ENCODE measurements around the gene BICC1. TPM values are rescaled to one million over a fixed set of nuclear protein-coding genes. Genes with fewer than 3 reads are reported as not detected.

Gene BICC1
- total and polyA plus RNA-seq, 2 experiments from 2014 or later = 5.8 to 20.4 TPM

DNA sequence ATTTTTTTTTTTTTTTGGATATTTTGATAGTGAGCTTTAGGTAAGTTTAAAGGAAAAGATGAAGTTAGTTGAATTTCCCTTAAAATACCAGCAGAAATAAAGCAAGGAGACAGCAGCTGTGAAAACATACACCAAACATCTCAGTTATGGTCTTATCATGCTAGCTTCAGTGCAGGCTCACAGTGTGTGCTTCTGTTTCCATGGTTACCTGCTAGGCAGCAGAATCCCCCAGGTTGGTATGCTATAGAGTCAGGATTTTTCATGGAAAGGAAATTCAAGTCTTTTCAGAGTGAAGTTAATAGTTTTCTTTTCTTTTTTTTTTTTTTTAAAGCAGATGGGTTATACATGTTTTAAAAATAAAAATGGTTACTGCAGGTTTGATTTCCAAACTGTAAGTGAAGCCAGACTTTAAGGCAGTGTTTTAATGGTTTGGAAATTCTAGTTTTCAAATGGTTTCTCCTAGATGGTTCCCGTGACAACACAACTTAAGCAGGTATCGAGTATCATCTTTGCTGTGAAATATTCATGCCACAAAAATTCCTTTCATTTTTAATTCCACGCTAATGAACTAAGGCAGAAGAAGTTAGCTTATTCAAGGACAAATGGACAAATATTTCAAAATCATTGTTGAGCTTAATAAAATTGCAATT, 230.9 kb downstream of the BICC1 start:
- no peak overlapping the region for H3K27ac ChIP-seq

GRCh38 chr10:58746474-58747185, 234.0 kb downstream of the BICC1 start:
- Histone ChIP-seq H3K4me2 (no peak overlapping the region), H3K4me3 (no peak overlapping the region), H3K9me2 (replicated peaks; ENCODE audit: insufficient read depth) (no peaks in the 10 kb centered on the region), H3K36me3 (replicated peaks; ENCODE audit: insufficient read depth, low read depth) (no peaks in the 10 kb centered on the region), H3K4me1 (ENCODE audit: insufficient read depth) (no peaks in the 10 kb centered on the region), H3K9me3 (ENCODE audit: low read depth) (no peaks in the 10 kb centered on the region), H3K79me2 (peaks cover 4% of the 10 kb centered on the region), H3K27me3 (no peaks in the 10 kb centered on the region), H2AFZ (no peak overlapping the region), H4K20me1 (ENCODE audit: insufficient read depth, poor library complexity, severe bottlenecking) (no peaks in the 10 kb centered on the region), H3K27ac (no peak overlapping the region)
- DNase-seq (ENCODE audit: low spot score) = no peak
- WGBS (ENCODE audit: low lambda C conversion rate, missing lambda C conversion rate) = 74% methylated on average over 2 of the region's 2 CpGs
- TF ChIP-seq EZH2 (IDR thresholded peaks at IDR 0.05; ENCODE audit: borderline replicate concordance) = no peak
- TF ChIP-seq, protein P1, sequence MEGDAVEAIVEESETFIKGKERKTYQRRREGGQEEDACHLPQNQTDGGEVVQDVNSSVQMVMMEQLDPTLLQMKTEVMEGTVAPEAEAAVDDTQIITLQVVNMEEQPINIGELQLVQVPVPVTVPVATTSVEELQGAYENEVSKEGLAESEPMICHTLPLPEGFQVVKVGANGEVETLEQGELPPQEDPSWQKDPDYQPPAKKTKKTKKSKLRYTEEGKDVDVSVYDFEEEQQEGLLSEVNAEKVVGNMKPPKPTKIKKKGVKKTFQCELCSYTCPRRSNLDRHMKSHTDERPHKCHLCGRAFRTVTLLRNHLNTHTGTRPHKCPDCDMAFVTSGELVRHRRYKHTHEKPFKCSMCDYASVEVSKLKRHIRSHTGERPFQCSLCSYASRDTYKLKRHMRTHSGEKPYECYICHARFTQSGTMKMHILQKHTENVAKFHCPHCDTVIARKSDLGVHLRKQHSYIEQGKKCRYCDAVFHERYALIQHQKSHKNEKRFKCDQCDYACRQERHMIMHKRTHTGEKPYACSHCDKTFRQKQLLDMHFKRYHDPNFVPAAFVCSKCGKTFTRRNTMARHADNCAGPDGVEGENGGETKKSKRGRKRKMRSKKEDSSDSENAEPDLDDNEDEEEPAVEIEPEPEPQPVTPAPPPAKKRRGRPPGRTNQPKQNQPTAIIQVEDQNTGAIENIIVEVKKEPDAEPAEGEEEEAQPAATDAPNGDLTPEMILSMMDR (IDR thresholded peaks at IDR 0.05; ENCODE audit: poor library complexity) = no peak
- TF ChIP-seq EZH2phosphoT487 (IDR thresholded peaks at IDR 0.05; ENCODE audit: low read depth, severe bottlenecking, unreplicated experiment) = no peak

More for the DNA sequence above, 230.9 kb downstream of the BICC1 start:
- no peaks in the 10 kb centered on the region for H4K20me1 ChIP-seq (ENCODE audit: insufficient read depth, poor library complexity, severe bottlenecking)
- TF ChIP-seq, protein P1 (IDR thresholded peaks at IDR 0.05; ENCODE audit: poor library complexity) = no peak
- TF ChIP-seq EZH2 (IDR thresholded peaks at IDR 0.05; ENCODE audit: borderline replicate concordance) = no peak
- TF ChIP-seq EZH2phosphoT487 (IDR thresholded peaks at IDR 0.05; ENCODE audit: low read depth, severe bottlenecking, unreplicated experiment) = no peak
- no peaks in the 10 kb centered on the region for H3K4me1 ChIP-seq (ENCODE audit: insufficient read depth)
- H3K4me3 ChIP-seq = no peak overlapping the region
- no peak overlapping the region for H3K4me2 ChIP-seq
- H3K79me2 ChIP-seq = peaks cover under 1% of the 10 kb centered on the region
- H2AFZ ChIP-seq = no peak overlapping the region
- DNase-seq (ENCODE audit: low spot score) = peak; percentile 45
- WGBS (ENCODE audit: low lambda C conversion rate, missing lambda C conversion rate) = 85% methylated on average over 3 of the region's 3 CpGs
- H3K9me2 ChIP-seq (replicated peaks; ENCODE audit: insufficient read depth) = no peaks in the 10 kb centered on the region
- no peaks in the 10 kb centered on the region for H3K36me3 ChIP-seq (replicated peaks; ENCODE audit: insufficient read depth, low read depth)
- no peaks in the 10 kb centered on the region for H3K9me3 ChIP-seq (ENCODE audit: low read depth)
- H3K27me3 ChIP-seq = no peaks in the 10 kb centered on the region

DNA sequence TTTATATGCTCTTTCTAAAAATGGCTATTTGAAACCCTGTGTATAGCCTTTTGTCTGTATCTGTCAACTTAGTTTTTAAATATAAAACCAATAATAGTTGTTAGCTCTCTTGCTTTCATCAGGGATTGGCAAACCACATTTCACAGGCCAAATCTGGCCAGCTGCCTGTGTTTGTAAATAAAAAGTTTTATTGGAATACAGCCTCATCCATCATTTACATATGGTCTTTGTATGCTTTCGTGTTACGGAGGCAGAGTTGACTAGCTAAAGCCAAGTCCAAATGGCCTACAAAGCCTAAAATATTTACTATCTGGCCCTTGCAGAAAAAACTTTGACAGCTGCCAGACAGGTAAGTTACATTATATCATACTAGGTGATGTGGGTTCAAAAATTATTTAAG, 235.0 kb downstream of the BICC1 start:
- no peaks in the 10 kb centered on the region for H3K9me2 ChIP-seq (replicated peaks; ENCODE audit: insufficient read depth)
- no peaks in the 10 kb centered on the region for H3K9me3 ChIP-seq (ENCODE audit: low read depth)
- no peaks in the 10 kb centered on the region for H3K36me3 ChIP-seq (replicated peaks; ENCODE audit: insufficient read depth, low read depth)
- H3K4me2 ChIP-seq = no peak overlapping the region
- peak; percentile 18 for DNase-seq (ENCODE audit: low spot score)
- H2AFZ ChIP-seq = no peak overlapping the region
- peaks cover 4% of the 10 kb centered on the region for H3K79me2 ChIP-seq
- WGBS (ENCODE audit: low lambda C conversion rate, missing lambda C conversion rate) = 61% methylated on average over 2 of the region's 2 CpGs
- no peak overlapping the region for H3K4me3 ChIP-seq
- no peak overlapping the region for H3K27ac ChIP-seq
- no peaks in the 10 kb centered on the region for H3K4me1 ChIP-seq (ENCODE audit: insufficient read depth)
- no peaks in the 10 kb centered on the region for H4K20me1 ChIP-seq (ENCODE audit: insufficient read depth, poor library complexity, severe bottlenecking)
- no peaks in the 10 kb centered on the region for H3K27me3 ChIP-seq
- no peak for TF ChIP-seq EZH2 (IDR thresholded peaks at IDR 0.05; ENCODE audit: borderline replicate concordance)
- no peak for TF ChIP-seq EZH2phosphoT487 (IDR thresholded peaks at IDR 0.05; ENCODE audit: low read depth, severe bottlenecking, unreplicated experiment)

DNA sequence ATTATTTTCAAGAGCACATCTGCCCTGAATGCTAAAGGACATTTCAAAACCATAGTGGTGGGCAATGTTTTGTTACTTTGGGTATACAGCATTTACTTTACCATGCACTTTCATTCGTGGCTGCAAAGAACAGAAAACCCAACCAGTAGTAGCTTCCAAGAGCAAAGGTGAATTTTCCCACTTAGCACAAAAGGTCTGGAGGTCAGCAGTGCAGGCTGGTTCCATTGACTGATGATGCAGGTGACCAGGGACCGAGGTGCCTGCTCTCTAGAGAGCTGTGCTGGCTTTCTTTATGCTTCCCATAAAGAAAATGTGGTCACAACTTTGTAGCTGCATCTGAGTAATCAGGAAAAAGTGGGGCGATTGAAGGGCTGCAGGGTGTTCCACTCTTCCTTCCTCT, 240.0 kb downstream of the BICC1 start:
- 80% methylated on average over 3 of the region's 3 CpGs for WGBS (ENCODE audit: low lambda C conversion rate, missing lambda C conversion rate)

More for the DNA sequence above, 240.0 kb downstream of the BICC1 start:
- Histone ChIP-seq H3K4me2 (no peak overlapping the region), H3K36me3 (replicated peaks; ENCODE audit: insufficient read depth, low read depth) (no peaks in the 10 kb centered on the region), H3K4me3 (no peak overlapping the region), H3K27me3 (no peaks in the 10 kb centered on the region), H3K79me2 (peaks cover 6% of the 10 kb centered on the region), H3K4me1 (ENCODE audit: insufficient read depth) (peaks cover 32% of the 10 kb centered on the region), H3K9me3 (ENCODE audit: low read depth) (no peaks in the 10 kb centered on the region), H3K9me2 (replicated peaks; ENCODE audit: insufficient read depth) (no peaks in the 10 kb centered on the region), H2AFZ (no peak overlapping the region), H3K27ac (no peak overlapping the region), H4K20me1 (ENCODE audit: insufficient read depth, poor library complexity, severe bottlenecking) (no peaks in the 10 kb centered on the region)
- no peak for DNase-seq (ENCODE audit: low spot score)
- TF ChIP-seq, protein P1 (IDR thresholded peaks at IDR 0.05; ENCODE audit: poor library complexity) = no peak
- no peak for TF ChIP-seq EZH2phosphoT487 (IDR thresholded peaks at IDR 0.05; ENCODE audit: low read depth, severe bottlenecking, unreplicated experiment)
- no peak for TF ChIP-seq EZH2 (IDR thresholded peaks at IDR 0.05; ENCODE audit: borderline replicate concordance)
